Measurements from ENCODE around the gene LACTBL1. TPM values are rescaled to one million over a fixed set of nuclear protein-coding genes. Genes with fewer than 3 reads are reported as not detected.
A peak's percentile ranks its signal among the peaks of the same experiment; 100 is the strongest.

The LACTBL1 gene
- total and polyA plus RNA-seq, 2 of the 4 experiments (the other 2 are of a cell fraction) = not detected

- no peak overlapping the region for H3K23ac ChIP-seq (ENCODE audit: low read depth, low read length)
- H3K18ac ChIP-seq (ENCODE audit: low read depth, low read length) = no peak overlapping the region
- no peak overlapping the region for H3K14ac ChIP-seq (replicated peaks; ENCODE audit: low read depth, low read length)
- no peak overlapping the region for H4K8ac ChIP-seq (ENCODE audit: low read depth in 2 of 2, low read length in 2 of 2)
- H3K27me3 ChIP-seq (ENCODE audit: control insufficient read depth, insufficient read depth, low read length) = peaks cover 49% of the 10 kb centered on the region
- no peak overlapping the region for H4K5ac ChIP-seq (ENCODE audit: low read depth, low read length)
- H3K9me1 ChIP-seq (ENCODE audit: insufficient read depth, low read length) = no peaks in the 10 kb centered on the region
- in situ Hi-C loops (cut with MboI; ENCODE audit: low sequenced_read_pairs) = no loop called here
- H2BK120ac ChIP-seq (ENCODE audit: low read depth, low read length) = no peak overlapping the region
- intact Hi-C loops (cut with micrococcal nuclease) = loop anchor here (10.0 kb wide), 1 partner anchor 305 kb away; no protein-coding TSS in a partner anchor
- H3K4me1 ChIP-seq (ENCODE audit: control insufficient read depth, insufficient read depth, low read length) = peaks cover 2% of the 10 kb centered on the region; the same call in 1 of the 2 replicates
- H2BK5ac ChIP-seq (ENCODE audit: low read depth, low read length, poor library complexity, severe bottlenecking) = no peak overlapping the region
- no peaks in the 10 kb centered on the region for H3K36me3 ChIP-seq (ENCODE audit: control insufficient read depth, insufficient read depth, low read length)
- ChIA-PET CTCF (no interaction called here), POLR2A (ENCODE audit: unreplicated experiment) (no interaction called here)
- 0% methylated on average over 2 of the region's 5 CpGs; no CpG with 5 or more reads in 1 of the 2 experiments for WGBS, 2 experiments (ENCODE audit: extremely low coverage in 2 of 2, insufficient read length in 1 of 2)
- peaks cover 8% of the 10 kb centered on the region for H3K9me3 ChIP-seq (ENCODE audit: control insufficient read depth, insufficient read depth, low read length)
- TF ChIP-seq RFX5 (IDR thresholded peaks at IDR 0.05; ENCODE audit: low read depth, low read length) = no peak
- TF ChIP-seq, protein P1, sequence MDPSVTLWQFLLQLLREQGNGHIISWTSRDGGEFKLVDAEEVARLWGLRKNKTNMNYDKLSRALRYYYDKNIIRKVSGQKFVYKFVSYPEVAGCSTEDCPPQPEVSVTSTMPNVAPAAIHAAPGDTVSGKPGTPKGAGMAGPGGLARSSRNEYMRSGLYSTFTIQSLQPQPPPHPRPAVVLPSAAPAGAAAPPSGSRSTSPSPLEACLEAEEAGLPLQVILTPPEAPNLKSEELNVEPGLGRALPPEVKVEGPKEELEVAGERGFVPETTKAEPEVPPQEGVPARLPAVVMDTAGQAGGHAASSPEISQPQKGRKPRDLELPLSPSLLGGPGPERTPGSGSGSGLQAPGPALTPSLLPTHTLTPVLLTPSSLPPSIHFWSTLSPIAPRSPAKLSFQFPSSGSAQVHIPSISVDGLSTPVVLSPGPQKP (IDR thresholded peaks at IDR 0.05; ENCODE audit: borderline replicate concordance, low read depth, low read length) = no peak
- no peak for TF ChIP-seq CTCF (conservative IDR thresholded peaks at IDR 0.05; ENCODE audit: low read depth, low read length)
- no peak for TF ChIP-seq FOS (IDR thresholded peaks at IDR 0.05; ENCODE audit: low read depth, low read length)
- no peak for TF ChIP-seq MAFK (IDR thresholded peaks at IDR 0.05; ENCODE audit: low read depth, low read length)
- no peak for TF ChIP-seq RCOR1 (IDR thresholded peaks at IDR 0.05; ENCODE audit: insufficient replicate concordance, low read length)
- no peak for TF ChIP-seq MXI1 (IDR thresholded peaks at IDR 0.05; ENCODE audit: borderline replicate concordance, low read depth, low read length)
- H3K9ac ChIP-seq (ENCODE audit: low read depth, low read length) = no peak overlapping the region
- dilution Hi-C loops (cut with HindIII; ENCODE audit: low sequenced_read_pairs, unreplicated experiment) = no loop called here
- H3K4me2 ChIP-seq (ENCODE audit: low read depth, low read length) = peak overlapping the region; percentile 29; the same call in 1 of the 2 replicates
- no peak overlapping the region for H4K91ac ChIP-seq (ENCODE audit: insufficient read depth, low read depth, low read length)
- no peak overlapping the region for H3K4me3 ChIP-seq (ENCODE audit: insufficient read depth, low read depth, low read length)
- no peak overlapping the region for H2BK15ac ChIP-seq (ENCODE audit: low read depth, low read length)
- no peaks in the 10 kb centered on the region for H3K79me1 ChIP-seq (ENCODE audit: low read depth in 1 of 2, low read length in 2 of 2)
- no peak overlapping the region for H3K4ac ChIP-seq (ENCODE audit: low read depth, low read length)
- 0 out of 2 replicates have a peak, but pooled peaks cover 3% of the 10 kb centered on the region for H4K20me1 ChIP-seq (ENCODE audit: insufficient read depth, low read length)
- H2AK9ac ChIP-seq (replicated peaks; ENCODE audit: low read depth, low read length, poor library complexity) = no peak overlapping the region
- H2AK5ac ChIP-seq (ENCODE audit: low read depth, low read length) = no peak overlapping the region
- H3K56ac ChIP-seq (ENCODE audit: extremely low read depth, insufficient read depth, low read length) = no peak overlapping the region
- peak overlapping the region; percentile 8 for H2AFZ ChIP-seq (replicated peaks; ENCODE audit: low read length, poor library complexity)
- BruUV-seq (replicated peaks) = no TSS peak
- peak; percentile 88 for ATAC-seq (ENCODE audit: low read depth)
- no peak overlapping the region for H3K27ac ChIP-seq (ENCODE audit: insufficient read depth, low read length)
- DNase-seq = peak; percentile 90
- no peak overlapping the region for H2BK20ac ChIP-seq (ENCODE audit: low read depth, low read length)
Measured at GRCh38 chr1:22969304-22969709, 3.4 kb downstream of the LACTBL1 start.
